Fibroblast of lung (primary cell): ENCODE measurements around the gene CEP72. TPM values are rescaled to one million over a fixed set of nuclear protein-coding genes. Genes with fewer than 3 reads are reported as not detected.

Experiments used
- DNase-seq, 2 donors: peaks; one replicate each; pipeline versions ENCODE4 v3.0.0 to v3.0.0-alpha.2; 2010; ENCODE audit warnings: low read depth in 2 of 2
- H2AFZ ChIP-seq: 2 replicates; pipeline ENCODE4 v1.5.1; 2012; ENCODE audit warnings: low read length, control low read depth, inconsistent platforms
- H3K27ac ChIP-seq: 2 replicates; pipeline ENCODE4 v1.5.1; 2011; ENCODE audit warnings: low read length, control low read depth; ENCODE audit not compliant: insufficient read depth
- H3K27me3 ChIP-seq: 2 replicates; pipeline ENCODE4 v1.5.1; 2011; ENCODE audit warnings: mild to moderate bottlenecking, low read length; ENCODE audit not compliant: control insufficient read depth, insufficient read depth
- H3K36me3 ChIP-seq: 2 replicates; pipeline ENCODE4 v1.5.1; 2011; ENCODE audit warnings: low read length; ENCODE audit not compliant: control insufficient read depth, insufficient read depth
- H3K4me1 ChIP-seq: 2 replicates; pipeline ENCODE4 v1.5.1; 2011; ENCODE audit warnings: low read length; ENCODE audit not compliant: control insufficient read depth, insufficient read depth; ENCODE audit errors: extremely low read depth
- H3K4me2 ChIP-seq: 2 replicates; pipeline ENCODE4 v1.5.1; 2011; ENCODE audit warnings: low read length, control low read depth; ENCODE audit not compliant: insufficient read depth; ENCODE audit errors: extremely low read depth
- H3K4me3 ChIP-seq, 4 experiments: fragments of 200-600 bp in 1 of 4; sonication (generic) in 1 of 4; replicated peaks in 1 of 4; 2 replicates each; pipeline ENCODE4 v1.5.1; 2011 to 2016; ENCODE audit warnings: low read length in 4 of 4, low read depth in 3 of 4, mild to moderate bottlenecking in 3 of 4, control low read depth in 2 of 4, inconsistent platforms in 1 of 4, mixed read lengths in 1 of 4; ENCODE audit not compliant: insufficient read depth in 1 of 4; ENCODE audit errors: control extremely low read depth in 1 of 4
- H3K79me2 ChIP-seq: 2 replicates; pipeline ENCODE4 v1.5.1; 2012; ENCODE audit warnings: mild to moderate bottlenecking, low read length, inconsistent platforms; ENCODE audit not compliant: control insufficient read depth, insufficient read depth
- H3K9ac ChIP-seq: 2 replicates; pipeline ENCODE4 v1.5.1; 2011; ENCODE audit warnings: mild to moderate bottlenecking, low read length, control low read depth; ENCODE audit not compliant: insufficient read depth
- H3K9me3 ChIP-seq: 2 replicates; pipeline ENCODE4 v1.5.1; 2012; ENCODE audit warnings: low read depth, low read length; ENCODE audit not compliant: control insufficient read depth, insufficient read depth
- H4K20me1 ChIP-seq: 2 replicates; pipeline ENCODE4 v1.5.1; 2011; ENCODE audit warnings: low read length; ENCODE audit not compliant: control insufficient read depth, insufficient read depth; ENCODE audit errors: extremely low read depth
- EZH2 ChIP-seq: IDR thresholded peaks from 2 replicates; pipeline ENCODE4 v1.5.1; 2012; ENCODE audit warnings: low read length, control low read depth, mild to moderate bottlenecking; ENCODE audit errors: missing control alignments
- polyA plus RNA-seq, 2 donors: library from polyadenylated mRNA; depleted of rRNA in 1 of 2; stranded (reverse) in 1 of 2; unstranded in 1 of 2; fragments of >200 nt; gene quantifications; 2 replicates each; pipeline ENCODE4 v1.2.1, GENCODE V29; 2011 to 2012; ENCODE audit warnings: missing spikeins in 1 of 2
- total RNA-seq: library from RNA; depleted of rRNA; stranded (reverse); fragments of >200 nt; gene quantifications from 2 replicates; pipeline ENCODE4 v1.2.1, GENCODE V29; 2014
- TF ChIP-seq, protein P1 (sequence below), 2 donors: IDR thresholded peaks in 1 of 2; conservative IDR thresholded peaks in 1 of 2; 1 replicate in 1 of 2; 2 replicates in 1 of 2; pipeline ENCODE4 v1.5.1; 2011 to 2012; ENCODE audit warnings: low read length in 2 of 2, control low read depth in 1 of 2, inconsistent platforms in 1 of 2, low read depth in 1 of 2, mild to moderate bottlenecking in 1 of 2

The CEP72 gene
- total and polyA plus RNA-seq, 2 donors (not counting 1 experiment from before 2014, with no cell fraction given): 0.92 to 2.5 TPM

DNA sequence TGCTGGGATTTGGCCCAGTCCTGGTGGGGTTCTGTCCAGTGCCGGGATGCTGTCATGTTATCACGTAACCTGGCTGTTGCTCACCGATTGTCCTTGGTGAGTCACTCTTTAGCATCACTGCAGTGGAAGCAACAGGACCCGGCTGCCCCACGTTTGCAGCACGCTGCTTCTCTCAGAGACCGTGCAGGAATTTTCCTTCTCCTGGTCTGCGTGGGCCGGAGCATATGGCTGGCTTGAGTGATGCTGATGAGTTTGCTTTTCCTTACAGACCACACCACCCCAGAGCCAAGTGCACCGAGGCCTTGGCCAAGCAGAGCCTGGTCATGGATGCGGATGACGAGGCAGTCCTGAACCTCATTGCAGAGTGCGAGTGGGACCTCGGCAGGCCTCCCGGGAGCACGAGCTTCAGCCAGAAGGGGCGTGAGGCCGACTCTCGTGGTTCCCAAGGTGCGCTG is 21.4 kb downstream of the CEP72 start:
- Histone ChIP-seq H2AFZ (no peak overlapping the region), H3K27me3 (no peaks in the 10 kb centered on the region), H3K4me1 (no peaks in the 10 kb centered on the region), H3K4me3 (no peak overlapping the region), H3K4me2 (no peak overlapping the region), H3K27ac (peak overlapping the region; percentile 45), H3K9ac (no peak overlapping the region), H3K79me2 (no peaks in the 10 kb centered on the region), H3K9me3 (no peaks in the 10 kb centered on the region), H3K36me3 (peaks cover 5% of the 10 kb centered on the region), H4K20me1 (no peaks in the 10 kb centered on the region)
- peak; percentile 20 to 80 for DNase-seq
- TF ChIP-seq, protein P1, sequence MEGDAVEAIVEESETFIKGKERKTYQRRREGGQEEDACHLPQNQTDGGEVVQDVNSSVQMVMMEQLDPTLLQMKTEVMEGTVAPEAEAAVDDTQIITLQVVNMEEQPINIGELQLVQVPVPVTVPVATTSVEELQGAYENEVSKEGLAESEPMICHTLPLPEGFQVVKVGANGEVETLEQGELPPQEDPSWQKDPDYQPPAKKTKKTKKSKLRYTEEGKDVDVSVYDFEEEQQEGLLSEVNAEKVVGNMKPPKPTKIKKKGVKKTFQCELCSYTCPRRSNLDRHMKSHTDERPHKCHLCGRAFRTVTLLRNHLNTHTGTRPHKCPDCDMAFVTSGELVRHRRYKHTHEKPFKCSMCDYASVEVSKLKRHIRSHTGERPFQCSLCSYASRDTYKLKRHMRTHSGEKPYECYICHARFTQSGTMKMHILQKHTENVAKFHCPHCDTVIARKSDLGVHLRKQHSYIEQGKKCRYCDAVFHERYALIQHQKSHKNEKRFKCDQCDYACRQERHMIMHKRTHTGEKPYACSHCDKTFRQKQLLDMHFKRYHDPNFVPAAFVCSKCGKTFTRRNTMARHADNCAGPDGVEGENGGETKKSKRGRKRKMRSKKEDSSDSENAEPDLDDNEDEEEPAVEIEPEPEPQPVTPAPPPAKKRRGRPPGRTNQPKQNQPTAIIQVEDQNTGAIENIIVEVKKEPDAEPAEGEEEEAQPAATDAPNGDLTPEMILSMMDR (conservative IDR thresholded peaks at IDR 0.05 in 1 of 2, IDR thresholded peaks at IDR 0.05 in 1 of 2; ENCODE audit: low read depth in 1 of 2, low read length in 2 of 2): no peak
- no peak for TF ChIP-seq EZH2

DNA sequence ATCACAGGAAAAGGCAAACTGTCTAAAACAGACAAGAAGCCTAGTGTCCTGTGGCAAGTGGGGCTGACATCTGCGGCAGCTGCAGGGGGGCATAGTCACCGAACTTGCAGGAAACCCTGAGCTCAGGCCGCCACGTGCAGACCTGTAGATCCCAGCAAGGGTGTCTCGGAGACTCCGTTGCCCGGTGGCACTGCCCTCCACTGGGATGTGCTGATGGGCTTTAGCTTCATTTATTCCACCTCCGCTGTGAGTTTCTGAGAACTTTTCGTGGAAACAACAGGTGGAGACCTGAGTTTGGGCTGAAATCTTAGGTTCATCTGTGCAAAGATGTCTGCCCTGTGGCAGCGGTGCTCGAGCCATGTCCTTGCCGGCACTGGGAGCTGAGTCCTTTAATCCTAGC is 22.1 kb downstream of the CEP72 start:
- peaks cover 5% of the 10 kb centered on the region for H3K36me3 ChIP-seq
- no peak for DNase-seq
- no peaks in the 10 kb centered on the region for H4K20me1 ChIP-seq
- no peaks in the 10 kb centered on the region for H3K79me2 ChIP-seq
- H2AFZ ChIP-seq: no peak overlapping the region
- H3K4me1 ChIP-seq: no peaks in the 10 kb centered on the region
- no peaks in the 10 kb centered on the region for H3K27me3 ChIP-seq
- no peaks in the 10 kb centered on the region for H3K9me3 ChIP-seq
- H3K27ac ChIP-seq: no peak overlapping the region
- H3K9ac ChIP-seq: no peak overlapping the region
- H3K4me2 ChIP-seq: no peak overlapping the region
- H3K4me3 ChIP-seq: no peak overlapping the region
- TF ChIP-seq EZH2: no peak
- TF ChIP-seq, protein P1 (conservative IDR thresholded peaks at IDR 0.05 in 1 of 2, IDR thresholded peaks at IDR 0.05 in 1 of 2; ENCODE audit: low read depth in 1 of 2, low read length in 2 of 2): no peak

DNA sequence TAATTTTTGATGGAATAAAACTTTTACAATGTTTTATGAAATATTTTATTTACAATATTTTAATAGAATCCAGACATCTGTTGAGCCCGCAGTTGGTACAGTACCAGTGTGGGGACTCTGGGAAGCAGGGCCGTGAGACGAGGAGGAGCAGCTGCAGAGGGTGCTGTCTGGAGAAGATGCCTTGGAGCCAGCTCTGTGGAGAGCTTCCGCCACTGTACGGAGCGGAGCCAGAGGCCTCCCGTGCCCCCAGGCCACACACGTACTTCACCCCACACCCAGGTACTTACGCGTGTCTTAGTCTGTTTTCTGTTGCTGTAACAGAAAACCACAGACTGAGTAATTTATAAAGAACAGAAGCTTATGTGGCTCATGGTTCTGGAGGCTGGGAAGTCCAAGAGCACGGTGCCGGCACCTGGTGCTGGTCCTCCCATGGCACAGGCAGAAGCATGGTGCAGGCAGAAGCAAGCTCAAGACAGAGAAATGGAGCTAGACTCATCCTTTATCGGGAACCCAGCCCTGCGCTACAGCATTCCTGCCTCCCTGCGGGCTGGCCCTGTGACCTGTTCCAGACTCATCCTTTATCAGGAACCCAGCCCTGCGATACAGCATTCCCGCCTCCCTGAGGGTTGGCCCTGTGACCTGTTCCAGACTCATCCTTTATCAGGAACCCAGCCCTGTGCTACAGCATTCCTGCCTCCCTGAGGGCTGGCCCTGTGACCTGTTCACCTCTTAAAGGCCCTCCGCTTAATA is 23.3 kb downstream of the CEP72 start:
- no peak overlapping the region for H2AFZ ChIP-seq
- peaks cover 7% of the 10 kb centered on the region for H3K36me3 ChIP-seq
- no peak overlapping the region for H3K4me3 ChIP-seq
- TF ChIP-seq, protein P1 (conservative IDR thresholded peaks at IDR 0.05 in 1 of 2, IDR thresholded peaks at IDR 0.05 in 1 of 2; ENCODE audit: low read depth in 1 of 2, low read length in 2 of 2): no peak
- no peak for TF ChIP-seq EZH2
- H3K79me2 ChIP-seq: no peaks in the 10 kb centered on the region
- H3K9ac ChIP-seq: no peak overlapping the region
- H3K4me2 ChIP-seq: no peak overlapping the region
- no peaks in the 10 kb centered on the region for H3K4me1 ChIP-seq
- DNase-seq: no peak
- no peaks in the 10 kb centered on the region for H3K9me3 ChIP-seq
- no peaks in the 10 kb centered on the region for H3K27me3 ChIP-seq
- H3K27ac ChIP-seq: no peak overlapping the region
- no peaks in the 10 kb centered on the region for H4K20me1 ChIP-seq
